NCI-H2107 treated with DMSO at 0.1 percent for 48 hours (cell line): ENCODE results near the gene ZCCHC18.
"Not testable (repeated sequence)": the region's sequence is repeated elsewhere in the genome, so short reads cannot be mapped to it uniquely, and the experiment has no call there.

Experiments
- DNase-seq: peaks from one replicate; lab custom pipeline; 2025; ENCODE audit not compliant: unreplicated experiment; lab: John Stamatoyannopoulos, UW

ZCCHC18 gene

DNA sequence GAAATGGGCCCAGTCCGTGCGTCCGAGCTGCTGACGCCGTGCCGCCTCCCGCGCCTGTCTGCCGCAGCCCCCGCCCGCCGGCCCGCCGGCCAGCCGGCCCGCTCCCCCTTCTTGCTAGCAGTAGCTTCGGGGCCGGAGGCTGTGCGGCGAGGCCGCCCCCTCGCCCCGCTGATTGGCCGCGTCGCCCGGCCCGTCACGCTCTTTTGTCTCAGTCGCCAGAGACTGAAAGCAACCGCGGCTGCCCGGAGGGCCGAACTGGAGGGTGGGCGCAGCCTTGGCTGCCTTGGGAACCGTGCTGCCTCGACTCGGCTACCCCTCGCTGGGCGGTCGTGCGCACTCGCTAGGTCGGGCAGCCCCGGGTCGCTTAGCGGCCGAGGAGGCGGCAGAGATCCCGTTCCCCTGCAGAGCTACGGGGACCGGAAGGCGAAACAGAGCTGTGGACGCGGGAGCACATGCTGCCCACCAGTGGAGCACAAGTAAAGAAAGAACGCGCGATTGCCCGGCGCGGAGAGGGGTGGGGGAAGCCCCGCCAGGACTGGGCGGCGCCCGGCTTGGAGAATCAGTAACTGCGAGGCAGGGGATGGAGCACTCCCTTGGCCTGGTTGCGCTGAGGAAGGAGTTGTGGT lies at the start of gene ZCCHC18:
Gene ZCCHC18 (plus strand): TSS at position 198 of the 626 bp plus-strand sequence. CDS start 1,589 bp downstream, outside the sequence.
- DNase-seq = peak; percentile 23

DNA sequence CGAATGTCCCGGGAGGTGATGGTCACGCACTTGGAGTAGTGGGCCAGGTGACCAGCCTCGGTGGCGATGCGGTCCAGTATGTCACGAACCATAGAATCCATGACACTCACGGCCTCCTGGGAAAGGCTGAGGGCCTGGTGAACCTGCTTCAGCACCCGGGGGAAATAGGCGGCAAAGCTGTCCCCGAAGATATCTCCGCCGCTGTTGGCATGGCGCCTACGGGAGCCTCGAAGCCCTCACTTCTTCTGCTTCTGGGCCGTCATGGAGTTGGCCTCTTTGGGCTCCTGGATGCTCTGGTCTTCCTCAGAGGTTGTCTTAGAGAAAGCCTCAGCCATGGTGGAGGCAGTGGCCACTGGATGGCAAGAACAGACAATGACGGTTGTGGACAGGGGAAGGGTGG lies 49.7 kb upstream of the ZCCHC18 start:
- not testable (repeated sequence) for DNase-seq

DNA sequence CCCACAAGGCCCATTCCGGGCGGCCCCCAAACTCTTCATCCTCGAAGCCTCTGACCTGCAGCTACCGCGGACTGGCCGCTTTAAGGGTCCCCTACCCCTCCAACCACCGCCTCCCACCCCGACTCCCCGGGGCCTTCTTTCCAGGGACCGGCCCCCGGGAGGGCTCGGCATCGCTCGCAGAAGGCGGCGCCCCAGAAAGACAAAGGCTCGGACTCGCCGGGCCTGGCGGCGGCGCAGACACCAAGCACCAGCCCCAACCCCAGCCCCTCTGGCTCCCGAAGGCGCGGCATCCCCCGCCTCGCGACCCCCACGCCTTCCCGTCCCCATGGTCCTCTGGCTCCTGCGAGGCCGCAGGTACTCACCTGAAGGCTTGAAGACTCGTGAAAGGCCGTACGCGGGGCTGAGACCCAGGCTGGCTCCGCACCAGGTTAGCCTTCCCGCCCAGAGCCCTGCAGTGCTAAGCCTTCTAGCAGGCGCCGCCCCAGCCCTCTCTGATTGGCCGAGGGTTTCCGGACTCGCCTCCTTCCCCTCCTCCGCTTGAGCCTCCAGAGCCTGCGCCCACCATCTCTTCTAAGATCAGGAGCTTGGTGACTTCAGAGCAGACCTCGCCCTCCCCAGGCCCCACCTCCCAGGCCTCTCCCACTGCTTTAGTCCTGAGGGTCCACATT lies 36.4 kb upstream of the ZCCHC18 start, which contains the start of gene TMSB15C:
Gene TMSB15C (minus strand): TSS at position 459 of the 668 bp plus-strand sequence.
- not testable (repeated sequence) for DNase-seq

DNA sequence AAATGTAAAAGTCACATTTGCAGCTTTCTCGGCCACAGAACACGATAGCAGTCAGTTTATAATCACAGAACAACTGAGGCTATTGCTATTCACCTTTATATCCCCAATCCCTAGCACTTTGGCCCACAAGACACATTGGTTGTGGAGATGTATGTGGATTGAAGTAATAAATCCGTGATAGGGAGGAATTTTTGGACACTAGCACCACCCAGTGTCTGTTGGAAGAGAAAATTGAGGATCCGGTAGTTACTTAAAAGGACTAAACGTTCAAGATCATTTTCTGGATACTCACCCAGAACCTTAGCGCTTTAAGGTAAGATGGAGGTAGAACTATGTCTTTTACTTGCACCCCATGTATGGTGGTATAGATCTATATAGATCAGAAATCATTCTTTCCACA lies 34.5 kb upstream of the ZCCHC18 start:
- DNase-seq = not testable (repeated sequence)

DNA sequence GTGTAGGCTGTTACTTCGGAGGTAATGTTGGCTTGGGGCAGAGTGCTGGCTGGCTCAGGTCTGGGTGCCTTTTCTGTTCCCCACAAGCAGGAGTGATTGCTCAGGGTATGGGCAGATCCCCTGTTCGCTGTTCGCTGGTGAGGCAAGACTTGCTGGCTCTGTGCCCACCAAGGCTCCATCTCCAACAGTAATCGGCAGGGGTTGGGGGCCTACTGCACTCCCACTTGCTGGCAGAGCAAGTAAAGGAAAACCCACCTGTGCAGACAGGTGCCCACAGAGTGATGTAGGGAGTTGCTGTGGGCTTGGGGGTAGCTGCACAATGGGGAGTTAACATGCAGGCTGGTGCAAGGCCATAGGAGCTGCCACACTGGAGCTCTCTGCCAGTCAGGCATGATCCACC lies 28.3 kb upstream of the ZCCHC18 start:
- DNase-seq = no peak

DNA sequence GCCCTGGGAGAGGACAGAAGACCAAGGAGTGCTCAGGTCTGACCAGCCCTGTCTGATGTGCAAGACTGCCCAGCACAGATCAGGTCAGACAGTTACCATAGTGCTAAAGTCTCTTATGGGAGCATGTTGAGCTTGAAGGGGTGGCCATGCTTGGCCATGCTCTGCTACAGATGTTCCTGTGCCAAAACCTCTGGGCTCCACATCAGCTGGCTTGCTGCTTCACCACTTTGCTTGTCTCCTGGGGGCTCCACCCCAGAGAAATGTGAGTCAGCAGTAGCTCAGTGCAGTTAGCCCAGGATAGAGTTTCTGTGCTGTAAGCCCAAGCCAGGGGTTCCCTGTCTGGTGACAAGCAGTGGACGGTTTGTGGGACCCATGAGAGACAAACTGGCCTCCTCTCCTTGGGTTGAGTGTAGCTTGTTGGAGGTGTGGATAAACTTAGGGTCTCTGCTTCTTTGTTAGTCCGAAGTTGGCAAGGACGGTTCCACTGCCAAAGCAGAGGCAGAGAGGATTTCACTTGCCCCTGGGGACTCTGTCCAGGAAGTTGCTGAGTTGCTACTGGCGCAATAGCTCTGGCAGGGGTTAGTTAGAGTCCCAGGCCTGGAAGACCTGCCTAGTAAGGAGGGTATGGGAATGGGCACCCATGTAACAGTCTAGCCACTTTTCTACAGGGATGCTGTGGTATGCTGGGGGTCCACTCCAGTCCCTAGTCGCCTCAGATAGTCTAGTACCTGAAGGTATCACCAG lies 27.6 kb upstream of the ZCCHC18 start:
- no peak for DNase-seq

DNA sequence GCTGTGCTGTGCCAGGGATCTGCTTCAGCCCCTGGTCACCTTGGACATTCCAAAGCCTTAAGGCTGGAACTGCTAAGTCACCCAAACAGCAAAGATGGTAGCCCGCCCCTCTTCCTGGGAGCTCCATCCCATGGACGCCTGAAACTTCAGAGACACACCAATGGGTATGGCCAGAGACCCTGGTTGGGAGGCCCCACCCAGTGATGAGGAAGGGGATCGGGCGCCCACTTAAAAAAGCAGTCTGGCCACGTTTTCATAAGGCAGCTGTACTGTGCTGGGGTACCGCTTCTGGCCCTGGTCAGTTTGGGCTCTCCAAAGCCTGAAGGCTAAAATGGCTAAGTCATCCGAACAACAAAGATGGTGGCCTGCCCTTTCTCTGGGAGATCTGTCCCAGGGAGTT lies 26.8 kb upstream of the ZCCHC18 start:
- DNase-seq = no peak

DNA sequence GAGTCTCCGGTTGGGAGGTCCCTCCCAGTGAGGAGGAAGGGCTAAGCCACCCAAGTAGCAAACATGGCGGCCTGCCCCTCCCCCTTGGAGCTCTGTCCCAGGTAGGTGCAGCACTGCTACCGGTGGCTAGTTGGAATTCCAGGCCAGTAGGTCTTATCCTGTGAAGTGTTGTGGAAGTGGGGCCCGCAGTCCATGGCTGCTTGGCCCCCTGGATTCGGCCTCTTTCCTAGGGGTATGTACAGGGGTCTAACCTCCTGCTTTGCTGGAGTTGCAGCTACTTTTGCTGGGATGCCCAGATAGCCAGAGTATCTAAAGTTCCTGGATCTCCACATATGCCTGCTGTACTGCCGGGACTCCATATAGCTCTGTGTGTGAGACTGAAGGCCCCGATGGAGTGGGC lies 26.4 kb upstream of the ZCCHC18 start:
- no peak for DNase-seq

DNA sequence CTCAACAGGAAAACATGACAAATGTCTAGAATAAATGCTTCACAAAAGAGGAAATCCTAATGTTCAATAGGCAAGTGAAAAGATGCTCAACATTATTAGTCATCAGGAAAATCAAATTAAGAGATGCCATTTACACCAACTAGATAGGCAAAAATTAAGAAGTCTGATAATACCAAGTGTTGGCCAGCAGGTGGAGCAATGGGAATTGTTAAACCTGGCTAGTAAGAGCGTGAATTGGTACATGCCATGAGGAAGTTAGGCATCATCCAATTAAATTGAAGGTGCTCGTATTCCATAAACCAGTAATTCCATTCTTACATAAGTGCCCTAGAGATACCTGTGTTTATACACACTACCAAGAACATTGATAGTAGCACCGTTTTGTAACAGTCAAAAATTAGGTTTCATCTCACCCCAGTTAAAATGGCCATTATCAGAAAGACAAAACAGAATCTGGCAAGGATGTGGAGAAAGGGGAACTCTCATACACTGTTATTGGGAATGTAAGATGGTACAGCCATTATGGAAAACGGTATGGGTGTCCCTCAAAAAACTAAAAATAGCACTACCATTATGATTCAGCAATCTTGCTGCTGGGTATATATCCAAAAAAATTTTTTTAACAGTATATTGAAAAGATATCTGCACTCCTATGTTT lies 14.0 kb upstream of the ZCCHC18 start:
- DNase-seq = peak; percentile 94

DNA sequence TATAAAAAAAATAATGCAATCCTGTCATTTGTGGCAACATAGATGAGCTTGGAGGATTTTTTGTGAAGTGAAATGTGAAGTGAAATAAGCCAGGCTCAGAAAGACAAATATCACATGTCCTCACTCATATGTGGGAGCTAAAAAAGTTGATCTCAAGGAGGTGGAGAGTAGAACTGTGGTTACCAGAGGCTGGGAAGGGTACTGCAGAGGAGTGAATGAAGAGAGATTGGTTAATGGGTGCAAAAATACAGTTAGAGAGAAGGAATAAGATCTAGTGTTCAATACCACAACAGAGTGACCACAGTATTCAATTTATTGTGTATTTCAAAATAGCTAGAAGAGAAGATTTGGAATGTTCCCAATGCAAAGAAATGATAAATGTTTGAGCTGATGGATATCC lies 13.4 kb upstream of the ZCCHC18 start:
- DNase-seq = no peak

DNA sequence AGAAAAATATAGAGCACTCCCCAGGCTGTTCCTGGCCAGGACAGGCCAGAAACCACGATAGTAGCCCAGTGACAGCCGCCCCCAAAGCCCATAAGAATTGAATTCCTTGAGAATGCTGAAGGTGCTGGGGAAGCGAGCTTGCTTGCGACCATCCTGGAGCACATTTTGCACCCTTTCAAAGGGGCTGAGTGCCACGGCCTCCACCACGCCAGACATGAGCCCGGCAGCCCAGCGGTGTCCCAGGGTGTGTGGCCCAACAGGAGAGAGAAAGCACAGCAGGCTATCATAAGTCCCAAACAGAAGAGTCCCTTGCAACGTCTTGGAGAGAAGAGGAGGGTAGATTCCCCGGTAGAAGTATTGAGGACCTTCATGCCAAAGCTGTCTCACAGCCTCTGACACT lies 7.6 kb upstream of the ZCCHC18 start:
- DNase-seq = no peak

DNA sequence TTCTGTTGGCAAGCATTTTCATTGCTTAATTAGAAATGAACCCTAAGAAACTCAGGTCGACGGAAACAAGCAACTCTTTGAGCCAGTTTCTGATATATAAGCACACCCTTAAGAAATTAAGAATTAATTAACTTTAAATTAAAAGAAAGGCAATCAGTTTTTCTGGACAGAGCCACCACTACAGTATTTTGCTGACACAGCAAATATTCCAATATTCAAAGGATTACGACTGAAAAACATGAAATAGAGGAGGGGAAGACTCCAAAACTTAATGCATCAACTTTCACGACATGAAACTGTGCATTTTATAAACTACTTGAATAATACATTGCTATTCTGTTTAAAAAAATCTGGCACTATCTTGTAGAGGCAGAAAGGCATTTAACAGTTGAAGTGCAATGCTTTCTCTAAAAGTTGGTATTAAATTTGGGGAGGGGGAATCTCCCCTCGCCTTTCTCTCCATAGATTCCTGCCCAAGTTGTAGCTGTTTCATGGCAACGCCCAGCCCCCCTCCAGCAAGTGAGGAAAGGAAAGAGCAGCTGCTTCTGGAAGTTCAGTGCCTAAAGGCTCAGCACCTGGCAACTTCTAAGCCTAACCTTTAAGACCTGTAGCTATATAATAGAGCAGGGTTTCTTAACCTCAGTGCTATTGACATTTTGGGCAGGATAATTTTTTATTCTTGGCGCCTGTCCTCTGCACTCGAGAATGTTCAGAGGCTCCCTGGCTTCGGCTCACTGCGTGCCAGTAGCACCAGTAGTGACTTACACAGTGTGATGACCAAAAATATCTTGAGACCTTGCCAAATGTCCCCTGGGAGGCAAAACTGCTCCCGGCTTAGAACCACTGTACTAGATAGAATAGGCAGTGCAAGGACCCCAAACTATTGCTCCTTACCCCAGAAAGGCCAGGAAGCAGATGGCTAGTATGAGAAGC lies 6.7 kb upstream of the ZCCHC18 start:
- no peak for DNase-seq

DNA sequence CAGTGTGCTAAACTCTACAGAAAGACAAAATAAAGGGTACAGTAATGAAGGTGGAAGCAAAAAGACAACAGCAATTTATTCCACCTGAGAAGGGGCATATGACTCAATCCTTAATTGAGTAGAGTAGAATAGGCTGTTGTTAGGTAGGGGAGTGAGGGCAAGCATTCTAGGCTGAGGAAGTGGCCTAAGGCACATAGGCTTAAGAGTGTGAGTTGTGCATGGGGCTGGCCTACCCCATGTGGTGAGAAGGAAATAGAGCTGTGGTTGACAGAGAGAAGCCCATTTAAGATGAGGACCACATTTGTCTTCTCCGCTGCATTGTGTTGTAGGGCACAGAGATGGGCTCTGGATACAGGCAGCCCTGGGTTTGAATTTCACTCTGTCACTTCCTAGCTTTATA lies 3.4 kb upstream of the ZCCHC18 start:
- DNase-seq = no peak

DNA sequence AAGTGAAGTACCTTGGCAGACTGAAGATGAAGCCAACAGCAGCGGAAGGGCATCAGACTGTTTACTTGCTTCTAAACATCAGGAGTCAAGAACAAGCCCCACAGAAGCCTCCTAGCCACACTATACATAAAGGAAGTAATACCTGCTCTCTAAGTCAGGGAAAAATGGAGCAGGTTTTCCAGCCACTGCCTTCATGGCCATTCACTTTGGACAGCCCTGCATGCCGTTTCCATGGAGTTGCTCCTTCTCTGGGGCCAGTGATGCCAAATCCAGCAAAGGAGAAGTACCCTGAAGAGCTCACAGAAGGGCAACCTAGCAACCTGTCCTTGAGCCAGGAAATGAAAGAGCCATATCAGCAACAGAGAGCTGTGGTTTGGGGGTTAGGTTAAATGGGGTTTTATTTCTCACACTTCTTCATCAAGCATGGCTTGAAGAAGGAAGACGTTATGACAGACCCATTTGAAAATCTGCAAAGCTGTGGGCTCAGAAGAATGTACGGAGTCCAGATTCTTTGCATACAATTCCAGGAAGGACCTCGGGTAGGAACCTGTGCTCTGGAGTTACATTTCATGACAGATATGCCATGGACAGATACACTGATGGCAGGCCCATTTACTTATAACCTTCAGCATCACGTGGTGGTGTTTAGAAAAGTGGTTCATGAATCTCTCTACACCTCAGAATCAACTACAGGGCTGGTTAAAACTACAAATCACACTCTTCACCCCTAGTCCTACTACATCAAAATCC lies 1.7 kb upstream of the ZCCHC18 start:
- not testable (repeated sequence) for DNase-seq

DNA sequence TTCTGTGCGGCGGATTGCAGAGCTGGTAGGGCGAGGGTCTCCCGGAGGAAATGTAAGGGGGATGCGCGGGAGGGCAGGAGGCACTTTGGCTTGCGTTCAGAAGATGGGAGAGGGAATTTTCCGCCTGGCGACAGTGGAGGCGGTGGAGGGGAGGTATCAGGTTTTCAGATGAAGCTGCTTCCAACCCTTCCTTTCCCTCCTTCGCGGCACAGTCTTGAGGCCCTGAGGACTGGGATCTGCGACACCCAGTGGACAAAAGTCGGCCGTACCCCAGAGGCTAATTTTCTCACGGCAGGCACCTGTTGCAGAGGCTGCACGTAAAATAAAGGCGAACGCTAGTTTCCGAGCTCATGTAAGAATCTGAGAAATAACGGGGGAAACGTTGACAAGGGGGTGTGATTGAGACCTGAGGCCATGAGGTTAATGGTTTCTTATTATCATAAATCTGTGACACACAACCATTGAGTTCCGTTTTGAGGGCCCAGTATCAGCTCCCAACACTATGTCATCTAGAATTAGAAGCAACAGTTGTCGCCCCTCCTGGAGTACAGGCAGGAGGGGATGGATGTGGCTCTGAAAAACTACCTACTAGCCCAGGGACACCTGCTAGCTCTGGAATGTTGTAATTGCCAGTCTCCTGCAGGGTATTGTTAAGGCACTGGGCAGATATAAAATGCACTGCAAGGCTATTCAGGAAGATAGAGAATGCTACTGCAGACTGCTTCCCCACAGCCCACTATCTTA lies 1.1 kb downstream of the ZCCHC18 start:
- peak; percentile 78 for DNase-seq

DNA sequence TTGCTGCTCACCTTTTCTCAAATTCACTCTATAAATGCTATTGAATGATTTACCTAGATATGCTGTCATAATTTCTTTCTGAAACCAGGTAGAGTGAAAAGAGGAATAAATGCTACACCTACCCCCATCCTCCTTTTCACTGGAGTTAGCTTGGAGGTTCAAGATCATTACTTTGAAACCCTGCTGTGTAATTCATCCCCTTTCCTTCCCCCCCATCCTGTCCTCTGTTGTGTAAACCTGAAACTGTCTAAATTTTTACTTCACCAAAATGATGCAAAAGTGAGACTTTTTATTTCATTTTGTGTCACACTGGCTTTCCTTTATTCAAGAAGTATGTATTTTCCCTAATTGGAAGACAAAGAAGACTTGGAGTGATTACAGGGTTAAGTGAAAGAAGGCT lies 5.4 kb downstream of the ZCCHC18 start:
- no peak for DNase-seq

DNA sequence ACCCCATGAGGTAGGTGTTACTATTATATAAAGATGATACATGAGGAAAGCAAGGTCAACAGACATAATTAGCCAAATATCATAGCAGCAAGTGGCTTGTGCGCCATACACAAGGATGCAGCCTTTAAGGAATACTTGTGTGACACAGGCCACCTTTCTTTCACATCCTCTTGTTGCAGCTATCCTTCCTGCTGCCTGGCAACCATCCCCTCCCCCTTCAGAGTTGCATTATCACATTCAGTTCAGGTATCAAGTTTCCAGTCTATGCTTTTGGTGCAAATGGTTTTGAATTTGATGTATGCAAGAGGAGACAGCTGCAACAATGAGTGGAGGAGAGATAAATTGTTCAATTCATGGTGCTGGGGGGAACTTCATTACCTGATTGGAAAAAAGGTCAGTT lies 6.4 kb downstream of the ZCCHC18 start:
- peak; percentile 87 for DNase-seq

DNA sequence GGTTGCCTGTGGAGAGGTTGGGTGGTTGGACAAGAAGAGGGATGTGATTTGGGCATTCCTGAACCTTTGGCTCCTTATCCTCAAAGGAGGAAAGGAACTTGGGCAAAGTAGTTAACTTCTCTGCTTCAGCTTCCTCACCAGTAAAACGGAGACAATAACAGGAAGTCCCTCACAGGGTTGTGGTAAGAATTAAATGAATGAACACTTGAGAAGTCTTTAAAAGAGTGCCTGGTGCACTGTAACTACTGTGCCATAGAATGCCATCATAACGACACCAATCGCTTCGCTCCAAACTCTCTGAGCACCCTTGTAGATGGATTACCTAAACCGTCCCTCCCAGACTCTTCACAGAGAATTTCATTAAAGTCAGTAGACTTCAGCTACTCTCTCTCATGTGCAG lies 10.5 kb downstream of the ZCCHC18 start:
- no peak for DNase-seq

DNA sequence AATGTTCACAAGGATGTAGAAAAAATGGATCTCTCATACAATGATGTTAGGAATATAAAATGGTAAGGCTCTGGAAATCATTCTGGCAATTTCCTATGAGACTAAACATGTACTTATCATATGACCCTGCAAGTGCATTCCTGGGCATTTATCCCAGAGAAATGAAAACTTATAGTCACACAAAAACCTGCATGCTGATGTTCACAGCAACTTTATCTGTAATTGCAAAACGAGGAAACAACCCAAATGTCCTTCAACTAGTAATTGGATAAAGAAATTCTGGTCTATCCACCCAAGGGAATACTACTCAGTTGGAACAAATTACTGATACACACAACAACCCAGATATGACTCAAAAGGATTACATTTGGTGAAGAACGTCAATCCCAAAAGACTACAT lies 14.5 kb downstream of the ZCCHC18 start:
- no peak for DNase-seq
